GM21390 (cell line): ENCODE measurements around the gene YTHDC1.
A peak's percentile ranks its signal among the peaks of the same experiment; 100 is the strongest.

ENCODE experiments used
- ATAC-seq: cut with Tn5 transposase; IDR thresholded peaks from one replicate; pipeline ENCODE4 v1.9.1; 2021; ENCODE audit not compliant: unreplicated experiment

Gene YTHDC1

DNA sequence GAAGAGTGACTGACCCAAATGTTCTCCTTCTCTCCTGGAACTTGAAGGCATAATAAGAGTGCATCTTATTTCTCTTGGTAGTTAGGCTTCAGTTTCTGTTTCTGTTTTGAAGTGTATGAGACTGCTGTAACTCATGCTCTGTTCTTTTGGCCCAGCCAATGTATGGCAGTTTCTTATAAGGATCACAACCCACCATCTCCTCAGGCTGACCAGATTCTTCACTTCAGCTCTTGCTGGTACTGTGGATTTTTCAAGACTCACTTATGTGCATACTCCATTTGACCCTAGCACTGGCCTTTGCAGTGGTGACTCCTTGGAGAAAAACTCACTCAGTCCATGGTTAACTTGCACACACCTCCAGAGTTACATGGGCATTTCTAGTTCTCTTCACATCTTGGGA is 9.6 kb upstream of the YTHDC1 start:
- peak; percentile 88 for ATAC-seq

- no peak for ATAC-seq
Measured at GRCh38 chr4:68358988-68359387, 9.1 kb upstream of the YTHDC1 start.

- ATAC-seq, result no peak
Measured at GRCh38 chr4:68352791-68353190, 2.9 kb upstream of the YTHDC1 start.

DNA sequence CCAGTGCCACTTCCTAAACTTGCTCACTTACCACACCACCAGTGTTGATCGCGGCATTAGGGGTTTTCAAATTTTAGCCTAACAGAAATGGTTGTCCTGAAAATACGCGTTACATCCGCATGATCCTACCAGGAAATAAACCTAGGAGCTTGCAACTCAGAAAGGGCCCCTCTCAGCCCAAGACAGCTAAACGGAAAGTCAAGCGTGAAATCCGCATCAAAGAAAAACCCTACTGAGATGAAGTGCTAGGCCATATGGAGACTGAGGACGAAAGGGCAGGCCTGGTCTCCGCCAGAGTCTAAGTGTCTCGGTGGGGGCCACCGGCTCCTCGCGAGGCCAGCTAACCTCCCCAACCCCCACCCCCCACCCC is 626 bp downstream of the YTHDC1 start:
- ATAC-seq, result peak; percentile 0

DNA sequence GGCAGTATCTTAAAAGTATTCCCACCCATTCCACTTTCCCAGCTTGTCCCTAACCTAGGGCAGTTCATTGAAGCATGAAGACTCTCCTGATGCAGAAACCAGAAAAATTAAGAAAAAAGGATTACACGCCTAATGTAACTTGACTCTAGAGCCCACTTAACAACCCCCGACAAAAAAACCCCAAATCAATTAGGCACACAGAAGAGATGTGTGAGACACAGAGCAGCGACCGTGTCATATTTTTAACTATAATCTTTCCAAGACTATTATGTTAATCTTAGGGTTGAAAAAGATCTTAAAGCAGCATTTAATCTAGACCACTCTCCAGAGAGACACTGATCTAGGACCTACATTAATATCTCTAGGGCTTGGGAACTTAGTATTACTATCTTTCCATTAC is 1.3 kb downstream of the YTHDC1 start:
- ATAC-seq, result no peak

DNA sequence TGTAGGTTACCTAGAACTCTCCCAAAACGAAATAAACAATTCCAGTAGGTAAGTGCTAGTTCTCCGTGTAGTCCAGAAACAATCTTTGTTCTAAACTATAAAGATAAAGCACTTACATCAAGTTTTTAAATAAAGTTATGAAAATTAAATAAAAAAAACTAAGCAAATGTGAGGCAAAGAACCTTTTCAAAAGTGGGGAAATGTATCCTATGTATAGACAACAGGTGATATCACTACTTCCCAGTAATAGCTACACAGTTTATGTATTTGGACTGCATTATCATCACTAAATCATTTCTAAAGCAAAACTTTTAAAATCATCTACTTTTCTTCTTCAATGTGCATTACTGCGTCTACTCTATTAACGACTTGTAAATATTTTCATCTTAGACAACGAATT is 2.0 kb downstream of the YTHDC1 start:
- ATAC-seq, result no peak

GRCh38 chr4:68346461-68346860 is 3.4 kb downstream of the YTHDC1 start:
- ATAC-seq, result no peak

DNA sequence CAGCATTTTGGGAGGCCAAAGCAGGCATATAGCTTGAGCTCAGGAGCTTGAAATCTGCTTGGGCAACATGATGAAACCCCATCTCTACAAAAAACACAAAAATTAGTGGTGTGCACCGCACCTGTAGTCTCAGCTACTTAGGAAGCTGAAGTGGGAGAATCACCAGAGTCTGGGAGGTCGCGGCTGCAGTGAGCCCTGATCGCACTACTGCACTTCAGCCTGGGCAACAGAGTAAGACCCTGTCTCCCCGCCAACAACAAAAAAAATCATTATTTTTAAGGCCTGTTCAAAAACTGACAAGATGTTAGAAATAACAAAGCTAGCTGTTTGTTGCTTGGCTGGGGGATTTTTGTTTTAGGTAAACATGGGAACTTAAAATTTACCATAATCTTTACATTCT is 5.1 kb downstream of the YTHDC1 start:
- no peak for ATAC-seq

- ATAC-seq, result no peak
Measured at GRCh38 chr4:68344049-68344448, 5.8 kb downstream of the YTHDC1 start.

DNA sequence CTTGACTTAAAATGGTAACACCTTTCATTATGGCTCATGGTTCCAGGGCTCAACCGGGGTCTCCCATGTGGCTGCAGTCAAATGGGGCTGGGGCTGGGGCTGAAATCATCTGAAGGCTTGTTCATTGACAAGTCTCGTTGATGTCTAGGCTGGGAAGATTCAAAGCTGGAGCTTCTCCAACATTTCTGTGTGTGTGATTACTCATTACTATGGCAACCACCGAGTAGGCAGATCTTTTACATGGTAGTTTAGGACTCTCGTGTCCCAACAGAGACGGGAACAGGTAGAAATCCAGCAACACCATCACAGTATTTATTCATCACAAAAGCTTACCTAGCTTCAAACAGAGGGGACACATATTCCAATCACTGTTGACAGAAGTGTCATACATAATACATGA is 7.8 kb downstream of the YTHDC1 start:
- ATAC-seq, result no peak

GRCh38 chr4:68338625-68339024 is 11.3 kb downstream of the YTHDC1 start:
- no peak for ATAC-seq

GRCh38 chr4:68337522-68337921 is 12.4 kb downstream of the YTHDC1 start:
- no peak for ATAC-seq

GRCh38 chr4:68337004-68337403 is 12.9 kb downstream of the YTHDC1 start:
- ATAC-seq, result no peak

DNA sequence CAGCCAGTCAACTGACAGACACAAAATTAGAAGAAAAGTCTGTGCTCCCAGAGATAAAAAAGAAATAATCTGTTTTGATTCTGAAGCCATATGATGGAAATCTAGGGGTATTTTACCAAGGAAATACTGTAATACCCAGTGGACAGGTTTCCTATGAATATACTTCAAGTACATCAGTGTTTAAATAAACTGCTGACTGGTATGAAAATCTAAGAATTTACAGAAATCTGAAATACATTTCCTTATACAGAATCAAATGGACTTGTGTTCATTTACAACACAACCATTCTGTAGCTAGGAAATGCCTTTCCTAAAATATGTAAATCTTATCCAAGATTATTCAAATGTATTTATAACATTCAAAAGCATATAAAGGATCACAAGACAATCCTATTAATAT is 13.4 kb downstream of the YTHDC1 start:
- no peak for ATAC-seq

- no peak for ATAC-seq
Measured at GRCh38 chr4:68326141-68326540, 23.7 kb downstream of the YTHDC1 start.

DNA sequence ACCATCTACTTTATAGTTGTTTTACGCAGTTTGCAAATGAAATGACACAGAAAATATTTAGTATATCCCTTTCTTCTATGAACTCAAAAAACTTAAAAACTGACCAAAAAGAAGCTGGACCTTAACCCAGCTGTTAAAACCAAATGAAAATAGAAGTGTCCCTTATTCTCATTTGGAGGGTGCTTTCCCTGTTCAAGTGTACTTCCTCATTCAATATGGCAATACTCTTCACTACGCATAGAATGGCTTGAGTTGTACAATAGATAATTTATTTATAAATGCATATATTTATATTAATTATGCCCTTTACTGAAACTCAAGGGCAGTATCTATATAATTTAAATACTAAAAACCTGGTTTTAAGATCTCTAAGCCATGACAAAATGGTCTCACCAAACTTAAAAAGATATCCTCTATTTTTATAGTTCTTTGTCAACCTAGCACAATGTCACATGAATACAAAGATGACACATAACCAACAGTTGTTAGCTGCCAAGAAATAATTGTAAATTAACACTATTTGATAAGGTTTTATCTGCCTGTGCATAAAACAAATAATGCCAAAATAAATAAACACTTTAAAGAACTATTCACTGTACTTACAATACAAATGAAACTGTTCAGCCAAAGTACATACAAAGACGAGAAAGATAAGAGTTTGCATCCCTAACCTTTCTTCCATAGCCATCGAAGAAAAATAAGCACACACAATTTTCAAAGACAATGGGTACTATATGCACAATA is 25.2 kb downstream of the YTHDC1 start:
- no peak for ATAC-seq

DNA sequence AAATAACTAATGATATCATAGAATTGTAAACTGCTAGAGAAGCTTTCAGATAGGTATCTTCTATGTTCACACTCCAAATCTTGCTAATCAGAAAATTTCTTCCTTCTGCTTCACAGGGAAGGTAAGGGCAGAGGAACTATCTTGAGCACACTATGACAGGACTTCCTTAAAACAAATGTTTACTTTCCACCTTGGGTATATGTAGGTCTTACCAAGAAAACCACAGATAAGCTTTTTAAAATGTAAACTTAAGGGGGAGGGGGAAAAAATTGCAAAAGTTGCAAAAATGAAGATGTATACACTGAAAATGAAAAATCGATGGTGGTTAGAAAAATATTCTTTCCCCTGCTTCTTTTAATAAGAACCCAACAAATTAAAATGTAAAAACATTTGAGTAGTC is 30.9 kb downstream of the YTHDC1 start:
- ATAC-seq, result no peak

DNA sequence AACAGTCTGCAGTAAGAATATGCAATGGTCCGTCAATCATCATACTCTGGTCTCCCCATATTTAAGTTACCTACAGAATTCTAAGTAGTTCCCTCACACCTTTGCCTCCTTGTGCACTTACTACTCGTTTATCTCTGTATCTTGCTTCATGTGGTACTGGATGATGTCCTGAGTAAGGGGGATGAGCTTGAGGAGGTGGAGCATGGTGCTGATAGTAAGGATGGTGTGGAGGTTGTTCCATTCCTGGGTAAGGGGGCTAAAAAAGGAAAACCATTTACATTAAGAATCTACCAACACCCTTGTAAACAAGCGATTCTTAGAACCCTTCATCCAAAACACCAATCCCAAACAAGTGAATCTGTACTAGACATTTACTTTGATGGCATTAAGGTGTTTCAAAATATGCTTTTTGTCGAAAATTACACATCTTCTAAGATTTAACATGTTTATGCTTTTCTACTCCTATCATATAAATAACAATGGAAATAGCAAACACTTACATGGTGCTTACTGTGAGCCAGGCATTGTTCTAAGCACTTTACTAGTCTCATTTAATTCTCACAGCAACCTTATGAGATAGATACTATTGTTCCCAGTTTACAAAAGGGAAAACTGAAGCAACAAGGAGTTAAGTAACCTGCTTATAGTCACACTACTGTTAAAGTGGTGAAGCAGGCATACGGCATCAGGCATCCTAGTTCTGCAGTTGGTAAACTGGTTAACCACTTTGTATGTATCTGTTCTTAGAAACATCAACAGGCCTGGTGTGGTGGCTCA is 33.5 kb downstream of the YTHDC1 start:
- no peak for ATAC-seq

GRCh38 chr4:68310651-68311247 is 39.1 kb downstream of the YTHDC1 start:
- ATAC-seq, result no peak

GRCh38 chr4:68304731-68305130 is 45.2 kb downstream of the YTHDC1 start:
- ATAC-seq, result no peak

DNA sequence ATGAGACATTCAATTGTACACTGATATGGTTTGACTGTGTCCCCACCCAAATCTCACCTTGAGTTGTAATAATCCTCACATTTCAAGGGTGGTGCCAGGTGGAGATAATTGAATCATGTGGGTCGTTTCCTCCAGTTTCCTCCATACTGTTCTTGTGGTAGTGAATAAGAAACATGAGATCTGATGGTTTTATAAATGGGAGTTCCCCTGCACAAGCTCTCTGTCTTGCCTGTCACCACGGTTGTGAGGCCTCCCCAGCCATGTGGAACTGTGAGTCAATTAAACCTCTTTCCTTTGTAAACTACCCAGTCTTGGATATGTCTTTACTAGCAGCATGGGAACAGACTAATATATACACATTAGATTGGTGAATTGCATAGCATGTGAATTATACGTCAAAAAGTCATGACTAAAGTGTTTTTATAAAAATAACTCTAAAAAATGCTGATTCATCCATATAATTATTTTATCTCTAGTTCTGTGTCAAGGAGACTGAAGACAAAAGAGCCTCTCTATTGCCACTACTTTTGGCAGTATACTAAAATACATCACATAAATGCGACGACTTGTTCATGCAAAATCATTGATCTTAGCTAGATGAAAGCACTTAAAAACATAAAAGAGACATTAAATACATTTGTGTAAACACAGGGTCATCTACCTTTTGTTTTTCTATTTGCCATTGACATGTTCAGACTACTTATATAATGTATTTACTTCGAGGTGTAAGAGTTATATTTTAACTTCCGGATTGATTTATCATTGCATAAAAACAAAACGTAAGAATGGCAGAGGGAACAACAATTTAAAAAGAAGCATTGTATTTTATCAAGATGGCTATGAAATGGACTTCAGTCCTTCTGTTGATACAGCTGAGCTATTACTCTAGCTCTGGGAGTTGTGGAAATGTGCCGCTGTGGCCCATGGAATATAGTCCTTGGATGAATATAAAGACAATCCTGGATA is 50.1 kb downstream of the YTHDC1 start:
- ATAC-seq, result no peak
